HUES64 (cell line): ENCODE results near the gene TMEM151B.

Experiments
- H3K27ac ChIP-seq: 2 replicates; pipeline ENCODE4 v1.7.0; 2013; ENCODE audit warnings: low read depth, low read length, inconsistent platforms
- H3K27me3 ChIP-seq: 2 replicates; pipeline ENCODE4 v1.6.1; 2013; ENCODE audit warnings: mild to moderate bottlenecking, low read length; ENCODE audit not compliant: insufficient read depth
- H3K36me3 ChIP-seq: 2 replicates; pipeline ENCODE4 v1.6.1; 2013; ENCODE audit warnings: mild to moderate bottlenecking, low read length; ENCODE audit not compliant: insufficient read depth
- H3K4me1 ChIP-seq: 2 replicates; pipeline ENCODE4 v1.6.1; 2013; ENCODE audit warnings: mild to moderate bottlenecking, low read length, moderate library complexity; ENCODE audit not compliant: insufficient read depth
- H3K4me3 ChIP-seq: 2 replicates; pipeline ENCODE4 v1.5.1; 2013; ENCODE audit warnings: mild to moderate bottlenecking, low read length, moderate library complexity
- H3K9ac ChIP-seq: 2 replicates; pipeline ENCODE4 v1.6.1; 2013; ENCODE audit warnings: mild to moderate bottlenecking, low read depth, low read length
- H3K9me3 ChIP-seq: 2 replicates; pipeline ENCODE4 v1.6.1; 2013; ENCODE audit warnings: low read depth, low read length; ENCODE audit not compliant: insufficient read depth
- WGBS: fragments of 150-250, 120-280 bp; methylation state at CpG from one replicate; pipeline ENCODE4 v1.1.7; 2013; ENCODE audit warnings: missing lambda C conversion rate; 5-methylcytosine and 5-hydroxymethylcytosine counted together

The TMEM151B gene

DNA sequence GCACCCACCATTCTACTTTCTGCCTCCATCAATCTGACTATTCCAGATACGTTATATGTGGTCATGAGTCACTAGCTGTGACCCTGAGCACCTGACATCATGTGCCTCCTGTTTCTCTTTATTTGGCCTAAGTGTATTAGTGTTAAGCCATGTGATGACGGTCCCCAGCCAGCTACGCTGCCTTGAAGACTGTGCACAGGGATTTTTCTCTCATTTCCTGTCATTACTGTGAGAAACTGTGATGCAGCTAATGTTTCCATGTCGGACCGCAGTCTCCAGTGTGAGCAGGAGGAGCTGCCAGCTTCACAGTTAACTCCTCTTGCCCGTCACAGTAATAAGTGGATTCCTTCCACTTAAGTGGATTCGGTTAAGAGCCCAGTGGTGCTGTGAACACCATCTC is 62.3 kb downstream of the TMEM151B start:
- H3K36me3 ChIP-seq: no peaks in the 10 kb centered on the region
- peaks cover 14% of the 10 kb centered on the region for H3K4me1 ChIP-seq
- H3K4me3 ChIP-seq: no peak overlapping the region
- no peak overlapping the region for H3K9ac ChIP-seq
- 75% methylated on average over 7 of the region's 7 CpGs for WGBS
- no peaks in the 10 kb centered on the region for H3K9me3 ChIP-seq
- H3K27ac ChIP-seq: no peak overlapping the region
- H3K27me3 ChIP-seq: no peaks in the 10 kb centered on the region

DNA sequence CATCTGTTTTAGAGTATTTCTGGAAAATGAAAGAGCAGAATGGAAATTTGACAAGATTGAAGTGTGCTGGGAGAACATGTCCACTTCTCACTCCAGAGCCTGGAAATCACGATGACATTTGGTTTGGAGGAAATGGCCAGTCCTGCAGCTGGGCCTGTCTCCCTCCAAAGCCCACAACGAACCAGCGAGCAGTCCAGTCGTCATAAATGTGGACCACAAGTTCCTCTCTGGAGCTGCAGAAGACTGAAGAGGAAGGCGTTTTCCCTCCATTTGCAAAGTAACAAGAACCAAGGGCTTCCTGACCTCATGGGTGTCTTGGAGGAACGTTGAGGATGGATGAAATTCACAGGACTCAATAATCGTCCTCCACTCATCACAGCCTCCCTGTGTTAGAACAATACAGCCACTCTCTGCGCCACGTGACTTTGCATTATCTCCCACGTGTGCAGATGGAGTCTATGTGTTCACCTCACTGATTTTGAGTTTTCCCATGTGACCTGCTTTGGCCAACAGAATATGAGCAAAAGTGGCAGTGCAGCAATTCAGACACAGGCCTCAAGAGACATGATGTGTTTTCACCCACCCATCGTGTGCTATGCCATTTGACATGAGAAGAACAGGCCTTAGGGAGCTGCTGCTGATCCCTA is 63.1 kb downstream of the TMEM151B start:
- 92% methylated on average over 11 of the region's 11 CpGs for WGBS
- Histone ChIP-seq H3K9ac (no peak overlapping the region), H3K36me3 (no peaks in the 10 kb centered on the region), H3K27ac (no peak overlapping the region), H3K4me3 (no peak overlapping the region), H3K9me3 (no peaks in the 10 kb centered on the region), H3K4me1 (peaks cover 6% of the 10 kb centered on the region; the same call in 1 of the 2 replicates), H3K27me3 (no peaks in the 10 kb centered on the region)

- WGBS: 92% methylated on average over 5 of the region's 5 CpGs
Measured at GRCh38 chr6:44333942-44334341, 63.7 kb downstream of the TMEM151B start.

DNA sequence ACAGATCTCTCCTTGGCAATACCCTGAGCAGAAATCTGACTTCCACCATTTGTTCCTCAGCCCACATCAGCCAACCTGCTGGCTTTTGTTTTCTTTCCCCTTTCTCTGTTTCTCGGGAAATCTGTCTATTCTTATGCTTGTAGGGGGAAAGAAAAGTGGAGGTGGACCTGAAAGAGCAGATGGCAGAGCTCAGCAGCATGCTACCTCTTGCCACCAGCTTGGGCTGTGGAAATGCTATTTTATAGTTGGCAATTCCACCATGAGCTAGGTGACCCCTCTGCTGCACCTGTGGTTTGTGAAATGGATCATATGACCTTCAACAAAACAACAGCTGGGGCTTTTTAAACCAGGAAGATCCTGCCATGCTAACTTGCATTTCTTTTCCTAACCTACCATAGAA is 65.4 kb downstream of the TMEM151B start:
- no peak overlapping the region for H3K27ac ChIP-seq
- peaks cover 6% of the 10 kb centered on the region; the same call in 1 of the 2 replicates for H3K4me1 ChIP-seq
- WGBS: 40% methylated on average over 1 of the region's 1 CpG
- H3K4me3 ChIP-seq: no peak overlapping the region
- H3K27me3 ChIP-seq: no peaks in the 10 kb centered on the region
- H3K36me3 ChIP-seq: no peaks in the 10 kb centered on the region
- no peak overlapping the region for H3K9ac ChIP-seq
- H3K9me3 ChIP-seq: no peaks in the 10 kb centered on the region

More at GRCh38 chr6:44333942-44334341, 63.7 kb downstream of the TMEM151B start:
- no peak overlapping the region for H3K27ac ChIP-seq
- no peaks in the 10 kb centered on the region for H3K9me3 ChIP-seq
- no peak overlapping the region for H3K4me3 ChIP-seq
- H3K36me3 ChIP-seq: no peaks in the 10 kb centered on the region
- H3K9ac ChIP-seq: no peak overlapping the region
- H3K27me3 ChIP-seq: no peaks in the 10 kb centered on the region
- peaks cover 6% of the 10 kb centered on the region; the same call in 1 of the 2 replicates for H3K4me1 ChIP-seq

- Histone ChIP-seq H3K27me3 (no peaks in the 10 kb centered on the region), H3K27ac (no peak overlapping the region), H3K36me3 (no peaks in the 10 kb centered on the region), H3K4me1 (peaks cover 6% of the 10 kb centered on the region; the same call in 1 of the 2 replicates), H3K9ac (no peak overlapping the region), H3K9me3 (no peaks in the 10 kb centered on the region), H3K4me3 (no peak overlapping the region)
- WGBS: 6% methylated on average over 11 of the region's 11 CpGs
Measured at GRCh38 chr6:44338228-44339122, 68.2 kb downstream of the TMEM151B start.

DNA sequence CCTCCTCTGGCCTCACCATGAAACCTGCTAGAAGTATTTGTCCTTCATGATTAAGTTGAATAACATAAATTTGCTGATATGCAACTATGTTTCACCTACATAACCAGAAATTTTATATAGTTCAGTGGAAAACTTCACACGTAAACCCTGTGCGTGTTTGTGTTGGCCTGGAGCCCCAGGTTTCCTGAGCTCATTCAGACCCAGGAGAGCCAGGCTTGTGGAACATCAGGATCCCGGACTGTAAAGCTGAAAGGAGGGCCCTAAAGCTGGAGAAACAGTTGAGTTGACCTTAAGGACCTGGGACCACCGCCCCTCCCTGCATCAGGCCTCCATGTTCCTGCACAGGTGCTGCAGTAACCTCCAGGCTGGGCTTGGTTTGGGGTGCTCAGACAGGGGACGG is 69.1 kb downstream of the TMEM151B start:
- Histone ChIP-seq H3K4me3 (no peak overlapping the region), H3K4me1 (peaks cover 6% of the 10 kb centered on the region; the same call in 1 of the 2 replicates), H3K36me3 (no peaks in the 10 kb centered on the region), H3K27ac (no peak overlapping the region), H3K27me3 (no peaks in the 10 kb centered on the region), H3K9ac (no peak overlapping the region), H3K9me3 (no peaks in the 10 kb centered on the region)
- WGBS: 90% methylated on average over 5 of the region's 5 CpGs

- Histone ChIP-seq H3K27ac (no peak overlapping the region), H3K4me3 (no peak overlapping the region), H3K9ac (no peak overlapping the region), H3K9me3 (no peaks in the 10 kb centered on the region), H3K27me3 (peaks cover 2% of the 10 kb centered on the region; the same call in 1 of the 2 replicates), H3K4me1 (peaks cover 6% of the 10 kb centered on the region; the same call in 1 of the 2 replicates), H3K36me3 (no peaks in the 10 kb centered on the region)
- WGBS: 78% methylated on average over 7 of the region's 7 CpGs
Measured at GRCh38 chr6:44339763-44340625, 69.7 kb downstream of the TMEM151B start.

DNA sequence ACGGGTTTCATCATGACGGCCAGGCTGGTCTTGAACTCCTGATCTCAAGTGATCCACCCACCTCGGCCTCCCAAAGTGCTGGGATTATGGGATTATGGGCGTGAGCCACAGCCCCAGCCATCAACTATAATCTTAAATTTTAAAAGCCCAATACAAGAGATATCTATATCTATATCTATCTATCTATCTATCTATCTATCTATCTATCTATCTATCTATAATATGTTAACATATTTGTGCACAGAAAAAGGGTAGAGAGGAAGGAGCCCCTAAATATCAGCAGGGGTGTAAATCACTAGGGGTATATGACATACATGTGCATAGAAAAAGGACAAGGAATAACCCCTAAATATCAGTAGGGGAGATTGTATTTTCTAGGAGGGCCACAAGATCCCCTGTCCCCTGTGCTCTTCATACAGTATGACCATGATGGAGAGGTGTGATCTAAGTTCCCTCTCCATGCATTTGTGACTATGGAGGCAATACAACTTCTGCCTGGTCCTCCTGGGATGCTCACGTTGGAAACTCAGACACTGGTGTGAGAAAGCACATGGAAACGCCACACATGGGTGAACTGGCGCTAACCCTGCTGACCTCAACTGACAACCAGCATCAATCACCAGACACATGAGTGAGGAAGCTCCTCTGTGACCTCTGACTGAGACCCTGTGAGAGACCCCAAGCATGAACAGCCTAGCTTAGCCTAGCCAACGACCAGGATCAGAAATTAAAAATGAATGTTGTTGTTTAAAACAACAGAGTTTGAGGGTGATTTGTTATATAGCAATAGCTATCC is 71.0 kb downstream of the TMEM151B start:
- no peak overlapping the region for H3K9ac ChIP-seq
- WGBS: 79% methylated on average over 7 of the region's 8 CpGs
- no peaks in the 10 kb centered on the region for H3K36me3 ChIP-seq
- H3K4me3 ChIP-seq: no peak overlapping the region
- H3K27ac ChIP-seq: no peak overlapping the region
- peaks cover 7% of the 10 kb centered on the region; the same call in 1 of the 2 replicates for H3K27me3 ChIP-seq
- H3K4me1 ChIP-seq: no peaks in the 10 kb centered on the region
- no peaks in the 10 kb centered on the region for H3K9me3 ChIP-seq

GRCh38 chr6:44342052-44342451 is 71.8 kb downstream of the TMEM151B start:
- WGBS: 97% methylated on average over 6 of the region's 6 CpGs
- Histone ChIP-seq H3K27me3 (peaks cover 7% of the 10 kb centered on the region; the same call in 1 of the 2 replicates), H3K9me3 (no peaks in the 10 kb centered on the region), H3K4me1 (no peaks in the 10 kb centered on the region), H3K36me3 (no peaks in the 10 kb centered on the region), H3K9ac (no peak overlapping the region), H3K27ac (no peak overlapping the region), H3K4me3 (no peak overlapping the region)

GRCh38 chr6:44342489-44342888 is 72.2 kb downstream of the TMEM151B start, which contains the start of gene SPATS1:
TSS of gene SPATS1 (plus strand) at chr6:44342650. CDS start at chr6:44343096, 446 bp downstream.
- Histone ChIP-seq H3K9me3 (no peaks in the 10 kb centered on the region), H3K9ac (no peak within 1 kb of the TSS), H3K27me3 (peaks cover 7% of the 10 kb centered on the region; the same call in 1 of the 2 replicates), H3K36me3 (no peaks in the 10 kb centered on the region), H3K27ac (no peak within 1 kb of the TSS), H3K4me1 (no peaks in the 10 kb centered on the region), H3K4me3 (no peak within 1 kb of the TSS)
- 92% methylated on average over 31 of the region's 31 CpGs for WGBS
